Natural killer cell (primary cell): ENCODE results near the gene AUTS2. TPM values are rescaled to one million over a fixed set of nuclear protein-coding genes. Genes with fewer than 3 reads are reported as not detected.
A peak's percentile ranks its signal among the peaks of the same experiment; 100 is the strongest.

Experiments used
- ATAC-seq, 3 donors: fragments of 150-1000 bp in 2 of 3; fragments of 200-7000 bp in 1 of 3; cut with Tn5 transposase; 1 replicate in 1 of 3; 2 replicates in 2 of 3; pipeline ENCODE4 v1.10.0; 2021; ENCODE audit warnings: mild to moderate bottlenecking in 2 of 3, moderate library complexity in 2 of 3
- DNase-seq, 2 donors: peaks; one replicate each; pipeline versions ENCODE4 v3.0.0 to v3.0.0-alpha.2; 2013 to 2021; ENCODE audit warnings: mixed read lengths in 1 of 2
- H3K27ac ChIP-seq: one replicate; pipeline ENCODE4 v1.5.1; 2013; ENCODE audit warnings: mild to moderate bottlenecking, low read length
- H3K27me3 ChIP-seq: one replicate; pipeline ENCODE4 v1.6.1; 2013; ENCODE audit warnings: low read length; ENCODE audit not compliant: control insufficient read depth, insufficient read depth
- H3K36me3 ChIP-seq: one replicate; pipeline ENCODE4 v1.6.1; 2013; ENCODE audit warnings: low read length; ENCODE audit not compliant: control insufficient read depth, insufficient read depth
- H3K4me1 ChIP-seq: one replicate; pipeline ENCODE4 v1.6.1; 2013; ENCODE audit warnings: low read length; ENCODE audit not compliant: control insufficient read depth, insufficient read depth
- H3K4me3 ChIP-seq: one replicate; pipeline ENCODE4 v1.5.1; 2013; ENCODE audit warnings: low read length
- H3K9me3 ChIP-seq: one replicate; pipeline ENCODE4 v1.6.1; 2013; ENCODE audit warnings: low read length; ENCODE audit not compliant: control insufficient read depth, insufficient read depth
- H3K27ac Mint-ChIP-seq, 2 donors: one replicate each; pipeline ENCODE4 v1.8.0; 2022; ENCODE audit warnings: mild to moderate bottlenecking in 2 of 2, mixed read lengths in 2 of 2, moderate library complexity in 1 of 2
- H3K27me3 Mint-ChIP-seq, 2 donors: one replicate each; pipeline ENCODE4 v1.8.0; 2022; ENCODE audit warnings: low read depth in 2 of 2, mixed read lengths in 2 of 2
- H3K36me3 Mint-ChIP-seq: one replicate; pipeline ENCODE4 v1.8.0; 2022; ENCODE audit warnings: mixed read lengths
- H3K4me1 Mint-ChIP-seq, 2 donors: one replicate each; pipeline ENCODE4 v1.8.0; 2022; ENCODE audit warnings: mixed read lengths in 2 of 2
- H3K4me3 Mint-ChIP-seq: one replicate; pipeline ENCODE4 v1.8.0; 2022; ENCODE audit warnings: mild to moderate bottlenecking, moderate library complexity, mixed read lengths
- H3K9me3 Mint-ChIP-seq, 2 donors: one replicate each; pipeline ENCODE4 v1.8.0; 2022; ENCODE audit warnings: mixed read lengths in 2 of 2
- WGBS: methylation state at CpG from one replicate; pipeline ENCODE4 v1.1.7; 2013; ENCODE audit warnings: missing lambda C conversion rate; ENCODE audit not compliant: insufficient coverage; 5-methylcytosine and 5-hydroxymethylcytosine counted together
- intact Hi-C: fragments of 100-400 bp; cut with micrococcal nuclease; formaldehyde crosslinking; loops from one replicate; pipeline ENCODE4 v1.14.2; 2022
- total RNA-seq, 4 donors: library from RNA; stranded (reverse); fragments of 120-200 nt in 1 of 4; gene quantifications; one replicate each; pipeline versions ENCODE4 v1.2.3 to v1.2.4, GENCODE V29; 2013 to 2022
- TF ChIP-seq, protein P1 (sequence below): fragments of 200-600 bp; IDR thresholded peaks from one replicate; pipeline ENCODE4 v1.8.0; 2022; ENCODE audit warnings: antibody characterized with exemption

Gene AUTS2
- total RNA-seq, 3 donors from 2014 or later (not counting 1 experiment from before 2014, with no cell fraction given), result 147 to 197 (median 155) TPM

- H3K36me3 Mint-ChIP-seq, result peaks cover 23% of the 10 kb centered on the region
- 89% methylated on average over 8 of the region's 8 CpGs for WGBS
- Histone ChIP-seq H3K36me3 (peaks cover 37% of the 10 kb centered on the region), H3K9me3 (no peaks in the 10 kb centered on the region), H3K27ac (no peak overlapping the region), H3K27me3 (no peaks in the 10 kb centered on the region), H3K4me1 (peaks cover 7% of the 10 kb centered on the region), H3K4me3 (no peak overlapping the region)
- H3K4me1 Mint-ChIP-seq, result peaks cover 12 to 16% of the 10 kb centered on the region in 2 donors
- no peak overlapping the region for H3K4me3 Mint-ChIP-seq
- intact Hi-C loops, result no loop called here
- no peak for ATAC-seq
- no peak for DNase-seq
- no peak overlapping the region for H3K27ac Mint-ChIP-seq
- H3K27me3 Mint-ChIP-seq, result no peaks in the 10 kb centered on the region
- TF ChIP-seq, protein P1, sequence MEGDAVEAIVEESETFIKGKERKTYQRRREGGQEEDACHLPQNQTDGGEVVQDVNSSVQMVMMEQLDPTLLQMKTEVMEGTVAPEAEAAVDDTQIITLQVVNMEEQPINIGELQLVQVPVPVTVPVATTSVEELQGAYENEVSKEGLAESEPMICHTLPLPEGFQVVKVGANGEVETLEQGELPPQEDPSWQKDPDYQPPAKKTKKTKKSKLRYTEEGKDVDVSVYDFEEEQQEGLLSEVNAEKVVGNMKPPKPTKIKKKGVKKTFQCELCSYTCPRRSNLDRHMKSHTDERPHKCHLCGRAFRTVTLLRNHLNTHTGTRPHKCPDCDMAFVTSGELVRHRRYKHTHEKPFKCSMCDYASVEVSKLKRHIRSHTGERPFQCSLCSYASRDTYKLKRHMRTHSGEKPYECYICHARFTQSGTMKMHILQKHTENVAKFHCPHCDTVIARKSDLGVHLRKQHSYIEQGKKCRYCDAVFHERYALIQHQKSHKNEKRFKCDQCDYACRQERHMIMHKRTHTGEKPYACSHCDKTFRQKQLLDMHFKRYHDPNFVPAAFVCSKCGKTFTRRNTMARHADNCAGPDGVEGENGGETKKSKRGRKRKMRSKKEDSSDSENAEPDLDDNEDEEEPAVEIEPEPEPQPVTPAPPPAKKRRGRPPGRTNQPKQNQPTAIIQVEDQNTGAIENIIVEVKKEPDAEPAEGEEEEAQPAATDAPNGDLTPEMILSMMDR, result no peak
- H3K9me3 Mint-ChIP-seq, result no peaks in the 10 kb centered on the region
Measured at GRCh38 chr7:70793060-70793459, 1194.8 kb downstream of the AUTS2 start.

- TF ChIP-seq, protein P1, result no peak
- DNase-seq (no peak), ATAC-seq (no peak)
- no peaks in the 10 kb centered on the region for H3K27me3 ChIP-seq
- H3K27me3 Mint-ChIP-seq, result no peaks in the 10 kb centered on the region
- H3K4me3 Mint-ChIP-seq, result no peak overlapping the region
- peaks cover 7% of the 10 kb centered on the region for H3K4me1 ChIP-seq
- peaks cover 19% of the 10 kb centered on the region for H3K36me3 Mint-ChIP-seq
- 95% methylated on average over 9 of the region's 9 CpGs for WGBS
- no peak overlapping the region for H3K4me3 ChIP-seq
- H3K36me3 ChIP-seq, result peaks cover 37% of the 10 kb centered on the region
- no peaks in the 10 kb centered on the region for H3K9me3 ChIP-seq
- peaks cover 16 to 17% of the 10 kb centered on the region in 2 donors for H3K4me1 Mint-ChIP-seq
- H3K9me3 Mint-ChIP-seq, result no peaks in the 10 kb centered on the region
- peak overlapping the region in 1 of 2 donors; percentile 2 for H3K27ac Mint-ChIP-seq
- H3K27ac ChIP-seq, result no peak overlapping the region
- intact Hi-C loops, result no loop called here
Measured at GRCh38 chr7:70793821-70794220, 1195.5 kb downstream of the AUTS2 start.

DNA sequence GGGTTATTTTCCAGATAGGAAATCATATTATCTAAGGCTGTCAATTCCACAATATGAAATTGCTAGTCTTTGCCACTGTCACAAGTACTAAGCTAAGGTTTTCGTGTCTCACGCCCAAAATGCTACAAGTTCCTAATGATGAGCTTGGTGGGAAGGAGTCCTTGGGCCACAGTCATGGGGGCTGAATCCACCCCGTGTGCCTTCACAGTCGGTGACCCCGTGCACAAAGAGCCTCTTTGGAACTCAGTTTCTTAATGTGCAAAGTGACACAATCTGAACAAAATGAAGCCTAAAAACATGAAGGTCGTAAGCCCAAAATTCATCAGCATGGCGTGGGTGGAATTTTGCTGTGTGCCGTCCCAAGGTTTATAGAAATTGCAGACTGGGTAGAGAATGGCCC, 1196.7 kb downstream of the AUTS2 start:
- Histone ChIP-seq H3K27ac (no peak overlapping the region), H3K4me3 (no peak overlapping the region), H3K4me1 (peaks cover 7% of the 10 kb centered on the region), H3K9me3 (peaks cover 6% of the 10 kb centered on the region), H3K36me3 (peaks cover 31% of the 10 kb centered on the region), H3K27me3 (no peaks in the 10 kb centered on the region)
- Mint-ChIP-seq H3K27ac (peak overlapping the region in 1 of 2 donors; percentile 2), H3K9me3 (peaks cover 0 to 1% of the 10 kb centered on the region in 2 donors), H3K27me3 (no peaks in the 10 kb centered on the region), H3K36me3 (peaks cover 10% of the 10 kb centered on the region), H3K4me1 (peaks cover 16 to 17% of the 10 kb centered on the region in 2 donors), H3K4me3 (no peak overlapping the region)
- DNase-seq (no peak), ATAC-seq (no peak)
- WGBS, result 96% methylated on average over 8 of the region's 8 CpGs
- TF ChIP-seq, protein P1, result no peak
- intact Hi-C loops, result no loop called here

DNA sequence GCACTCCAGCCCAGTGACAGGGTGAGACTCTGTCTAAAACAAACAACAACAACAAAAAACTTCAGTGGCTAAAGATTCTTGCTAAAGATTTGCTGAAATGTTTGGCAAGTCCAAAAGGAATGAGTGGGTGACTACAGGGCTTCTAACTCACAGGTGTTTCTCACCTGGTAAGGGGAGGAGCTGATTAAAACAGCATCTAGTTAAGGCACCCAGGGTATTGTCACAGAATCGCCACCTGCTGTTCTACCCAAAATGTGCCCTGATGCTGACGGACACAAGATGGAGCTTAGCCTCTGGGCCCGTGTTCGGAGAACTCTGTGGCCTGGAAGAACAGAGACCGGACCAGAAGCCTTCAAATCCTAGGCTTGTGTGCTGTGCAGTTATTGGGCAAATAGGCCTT, 1197.7 kb downstream of the AUTS2 start:
- DNase-seq, result no peak
- Mint-ChIP-seq H3K36me3 (peaks cover 10% of the 10 kb centered on the region), H3K4me1 (peaks cover 16 to 17% of the 10 kb centered on the region in 2 donors), H3K27ac (peak overlapping the region in 1 of 2 donors; percentile 20), H3K9me3 (peaks cover 0 to 5% of the 10 kb centered on the region in 2 donors), H3K27me3 (no peaks in the 10 kb centered on the region), H3K4me3 (no peak overlapping the region)
- Histone ChIP-seq H3K27ac (no peak overlapping the region), H3K4me3 (no peak overlapping the region), H3K4me1 (peaks cover 7% of the 10 kb centered on the region), H3K27me3 (no peaks in the 10 kb centered on the region), H3K36me3 (peaks cover 21% of the 10 kb centered on the region), H3K9me3 (peaks cover 14% of the 10 kb centered on the region)
- ATAC-seq, result no peak
- 98% methylated on average over 5 of the region's 5 CpGs for WGBS
- TF ChIP-seq, protein P1, result no peak
- intact Hi-C loops, result no loop called here
